Measurements from ENCODE around the gene NLRP6. TPM values are rescaled to one million over a fixed set of nuclear protein-coding genes. Genes with fewer than 3 reads are reported as not detected.

NLRP6 gene
- polyA plus RNA-seq, 3 donors = 0.10 to 0.51 (median 0.24) TPM

DNA sequence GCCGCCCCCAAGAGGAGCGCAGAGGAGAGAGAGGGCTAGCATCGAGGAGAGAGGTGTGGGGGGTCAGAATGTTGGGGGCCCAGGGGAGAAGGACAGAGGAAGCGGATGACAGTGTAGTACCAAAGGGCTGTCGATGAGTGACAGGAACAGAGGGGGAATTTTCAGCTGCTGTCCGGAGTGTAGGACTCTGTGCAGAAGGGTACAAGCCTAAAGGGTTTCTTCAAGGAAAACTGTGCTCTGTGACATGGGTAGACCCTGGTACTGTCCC is 5.3 kb upstream of the NLRP6 start:
- Histone ChIP-seq H3K9ac (ENCODE audit: insufficient read depth, low read length, poor library complexity, severe bottlenecking) (no peak overlapping the region), H3K27me3 (ENCODE audit: control insufficient read depth in 2 of 2, insufficient read depth in 2 of 2, low read length in 2 of 2) (peaks cover 0 to 8% of the 10 kb centered on the region in 2 donors), H2AFZ (ENCODE audit: insufficient read depth, low read depth, low read length, poor library complexity, severe bottlenecking) (no peak overlapping the region), H3K4me3 (replicated peaks in 1 of 3; ENCODE audit: low read depth in 2 of 3, low read length in 3 of 3) (no peak overlapping the region), H3K4me1 (ENCODE audit: control insufficient read depth in 1 of 2, insufficient read depth in 2 of 2, low read length in 2 of 2) (peaks cover 37 to 41% of the 10 kb centered on the region in 2 donors), H3K9me3 (replicated peaks in 1 of 2; ENCODE audit: control insufficient read depth in 1 of 2, insufficient read depth in 1 of 2, low read length in 2 of 2) (no peaks in the 10 kb centered on the region), H3K79me2 (ENCODE audit: insufficient read depth, low read length) (no peaks in the 10 kb centered on the region), H3K27ac (ENCODE audit: low read depth in 1 of 2, low read length in 2 of 2) (no peak overlapping the region), H3K36me3 (replicated peaks in 1 of 2; ENCODE audit: control insufficient read depth in 1 of 2, insufficient read depth in 2 of 2, low read length in 2 of 2) (no peaks in the 10 kb centered on the region), H3K4me2 (replicated peaks; ENCODE audit: extremely low read depth, low read length, poor library complexity, severe bottlenecking) (no peak overlapping the region), H4K20me1 (ENCODE audit: insufficient read depth, low read length) (no peaks in the 10 kb centered on the region)
- TF ChIP-seq, protein P1, sequence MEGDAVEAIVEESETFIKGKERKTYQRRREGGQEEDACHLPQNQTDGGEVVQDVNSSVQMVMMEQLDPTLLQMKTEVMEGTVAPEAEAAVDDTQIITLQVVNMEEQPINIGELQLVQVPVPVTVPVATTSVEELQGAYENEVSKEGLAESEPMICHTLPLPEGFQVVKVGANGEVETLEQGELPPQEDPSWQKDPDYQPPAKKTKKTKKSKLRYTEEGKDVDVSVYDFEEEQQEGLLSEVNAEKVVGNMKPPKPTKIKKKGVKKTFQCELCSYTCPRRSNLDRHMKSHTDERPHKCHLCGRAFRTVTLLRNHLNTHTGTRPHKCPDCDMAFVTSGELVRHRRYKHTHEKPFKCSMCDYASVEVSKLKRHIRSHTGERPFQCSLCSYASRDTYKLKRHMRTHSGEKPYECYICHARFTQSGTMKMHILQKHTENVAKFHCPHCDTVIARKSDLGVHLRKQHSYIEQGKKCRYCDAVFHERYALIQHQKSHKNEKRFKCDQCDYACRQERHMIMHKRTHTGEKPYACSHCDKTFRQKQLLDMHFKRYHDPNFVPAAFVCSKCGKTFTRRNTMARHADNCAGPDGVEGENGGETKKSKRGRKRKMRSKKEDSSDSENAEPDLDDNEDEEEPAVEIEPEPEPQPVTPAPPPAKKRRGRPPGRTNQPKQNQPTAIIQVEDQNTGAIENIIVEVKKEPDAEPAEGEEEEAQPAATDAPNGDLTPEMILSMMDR (IDR thresholded peaks at IDR 0.05) = no peak
- WGBS (ENCODE audit: insufficient coverage) = 97% methylated on average over 6 of the region's 6 CpGs
- Mint-ChIP-seq H3K36me3 (peaks cover 0 to 7% of the 10 kb centered on the region in 2 donors), H3K27ac (no peak overlapping the region), H3K27me3 (ENCODE audit: low read depth in 3 of 3) (peaks cover 9 to 13% (median 11%) of the 10 kb centered on the region in 3 donors), H3K9me3 (peaks cover 0 to 10% (median 3%) of the 10 kb centered on the region in 7 donors), H3K4me3 (no peak overlapping the region), H3K4me1 (peaks cover 38% of the 10 kb centered on the region)
- intact Hi-C loops (cut with micrococcal nuclease) = no loop called here
- DNase-seq = no peak

DNA sequence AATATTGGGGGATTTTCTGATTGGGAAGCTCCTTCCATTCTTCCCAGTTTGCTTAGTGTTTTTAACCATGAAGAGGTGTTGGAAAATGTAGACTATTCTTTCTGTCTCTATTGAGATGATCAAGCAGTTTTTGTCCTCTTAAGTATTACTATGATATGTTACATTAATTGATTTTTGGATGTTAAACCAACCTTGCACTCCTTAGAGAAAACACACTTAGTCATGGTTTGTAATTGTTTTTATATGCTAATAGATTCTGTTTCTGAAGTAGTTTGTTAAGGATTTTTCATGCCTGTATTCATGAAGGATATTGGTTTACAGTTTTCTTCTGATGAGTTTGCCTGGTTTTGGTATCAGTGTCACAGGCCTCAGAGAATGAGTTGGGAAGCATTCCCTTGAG is 2.0 kb upstream of the NLRP6 start:
- H3K36me3 ChIP-seq (replicated peaks in 1 of 2; ENCODE audit: control insufficient read depth in 1 of 2, insufficient read depth in 2 of 2, low read length in 2 of 2) = no peaks in the 10 kb centered on the region
- no peak overlapping the region for H2AFZ ChIP-seq (ENCODE audit: insufficient read depth, low read depth, low read length, poor library complexity, severe bottlenecking)
- TF ChIP-seq, protein P1 (IDR thresholded peaks at IDR 0.05) = no peak
- H3K27me3 Mint-ChIP-seq (ENCODE audit: low read depth in 3 of 3) = peaks cover 28 to 44% (median 30%) of the 10 kb centered on the region in 3 donors
- H3K9ac ChIP-seq (ENCODE audit: insufficient read depth, low read length, poor library complexity, severe bottlenecking) = no peak overlapping the region
- no peaks in the 10 kb centered on the region for H3K79me2 ChIP-seq (ENCODE audit: insufficient read depth, low read length)
- no peak for DNase-seq
- peaks cover 29 to 42% of the 10 kb centered on the region in 2 donors for H3K4me1 ChIP-seq (ENCODE audit: control insufficient read depth in 1 of 2, insufficient read depth in 2 of 2, low read length in 2 of 2)
- H3K27ac ChIP-seq (ENCODE audit: low read depth in 1 of 2, low read length in 2 of 2) = no peak overlapping the region
- H3K9me3 ChIP-seq (replicated peaks in 1 of 2; ENCODE audit: control insufficient read depth in 1 of 2, insufficient read depth in 1 of 2, low read length in 2 of 2) = peaks cover 0 to 3% of the 10 kb centered on the region in 2 donors
- H3K4me3 Mint-ChIP-seq = no peak overlapping the region
- peaks cover 0 to 19% (median 13%) of the 10 kb centered on the region in 7 donors for H3K9me3 Mint-ChIP-seq
- H3K27ac Mint-ChIP-seq = no peak overlapping the region
- peaks cover 24 to 34% of the 10 kb centered on the region in 2 donors for H3K27me3 ChIP-seq (ENCODE audit: control insufficient read depth in 2 of 2, insufficient read depth in 2 of 2, low read length in 2 of 2)
- peaks cover under 1% of the 10 kb centered on the region for H4K20me1 ChIP-seq (ENCODE audit: insufficient read depth, low read length)
- intact Hi-C loops (cut with micrococcal nuclease) = no loop called here
- H3K4me1 Mint-ChIP-seq = peaks cover 25% of the 10 kb centered on the region
- H3K4me2 ChIP-seq (replicated peaks; ENCODE audit: extremely low read depth, low read length, poor library complexity, severe bottlenecking) = no peak overlapping the region
- H3K36me3 Mint-ChIP-seq = peaks cover 3 to 8% of the 10 kb centered on the region in 2 donors
- no peak overlapping the region for H3K4me3 ChIP-seq (replicated peaks in 1 of 3; ENCODE audit: low read depth in 2 of 3, low read length in 3 of 3)

Data from CD14-positive monocyte (primary cell).